Ovary (tissue), 3 donors: ENCODE data around the gene COBL.

Experiments used
- POLR2A ChIP-seq: fragments of 450-650 bp; IDR thresholded peaks from one replicate; pipeline ENCODE4 v1.6.1; 2017; ENCODE audit warnings: antibody characterized with exemption, mild to moderate bottlenecking, moderate library complexity
- TF ChIP-seq, protein P1 (sequence below), 3 donors: fragments of 450-650 bp in 2 of 3; fragments of 200-600 bp in 1 of 3; IDR thresholded peaks; one replicate each; pipeline versions ENCODE4 v1.5.1 to v1.8.0; 2016 to 2022; ENCODE audit warnings: antibody characterized with exemption in 3 of 3, mild to moderate bottlenecking in 1 of 3
- donor health status: DM: no; HTN: no; CAD: no.

DNA sequence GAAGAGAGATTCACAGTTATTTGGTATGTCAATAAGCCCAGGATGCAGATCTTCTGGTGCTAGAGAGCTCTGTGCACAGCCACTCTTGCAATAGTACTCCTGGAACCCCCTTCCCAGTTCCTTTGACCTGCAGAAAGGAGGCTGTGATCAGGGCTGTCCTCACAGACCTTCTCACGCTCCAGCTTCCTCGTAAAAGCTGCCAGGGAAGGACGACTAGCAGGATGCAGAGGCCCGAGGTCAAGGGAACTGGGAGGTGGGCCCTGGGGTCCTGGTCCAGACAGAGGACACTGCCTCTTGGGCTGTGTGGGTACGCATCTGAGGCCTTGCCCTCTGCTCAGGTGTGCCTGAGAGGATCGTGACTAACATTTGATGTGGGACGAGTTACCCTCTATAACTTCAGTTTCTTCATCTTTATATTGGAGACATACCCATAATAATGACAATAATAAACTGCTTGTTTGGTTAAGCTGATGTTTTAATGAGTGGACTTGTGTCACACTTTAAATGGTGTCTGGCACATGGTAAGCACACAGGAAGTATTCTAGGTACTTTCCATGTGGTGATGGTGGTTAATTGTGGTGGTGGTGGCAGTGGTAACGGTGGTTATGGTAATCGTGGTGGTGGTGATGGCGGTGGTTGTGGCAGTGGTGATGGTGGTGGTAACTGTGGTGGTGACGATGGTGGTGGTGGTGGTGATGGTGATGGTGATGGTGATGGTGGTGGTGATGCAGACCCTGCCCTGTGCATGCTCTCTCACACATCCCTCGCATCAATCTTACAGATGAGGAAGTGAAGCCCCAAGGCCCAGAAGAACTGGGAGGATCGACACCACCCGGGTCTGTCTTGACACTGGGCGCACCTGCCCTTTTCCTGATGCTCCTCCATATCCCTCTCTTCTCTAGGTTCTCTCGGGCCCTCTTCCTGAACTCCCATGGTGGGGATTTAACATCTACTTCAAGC is 298.8 kb downstream of the COBL start:
- TF ChIP-seq, protein P1, sequence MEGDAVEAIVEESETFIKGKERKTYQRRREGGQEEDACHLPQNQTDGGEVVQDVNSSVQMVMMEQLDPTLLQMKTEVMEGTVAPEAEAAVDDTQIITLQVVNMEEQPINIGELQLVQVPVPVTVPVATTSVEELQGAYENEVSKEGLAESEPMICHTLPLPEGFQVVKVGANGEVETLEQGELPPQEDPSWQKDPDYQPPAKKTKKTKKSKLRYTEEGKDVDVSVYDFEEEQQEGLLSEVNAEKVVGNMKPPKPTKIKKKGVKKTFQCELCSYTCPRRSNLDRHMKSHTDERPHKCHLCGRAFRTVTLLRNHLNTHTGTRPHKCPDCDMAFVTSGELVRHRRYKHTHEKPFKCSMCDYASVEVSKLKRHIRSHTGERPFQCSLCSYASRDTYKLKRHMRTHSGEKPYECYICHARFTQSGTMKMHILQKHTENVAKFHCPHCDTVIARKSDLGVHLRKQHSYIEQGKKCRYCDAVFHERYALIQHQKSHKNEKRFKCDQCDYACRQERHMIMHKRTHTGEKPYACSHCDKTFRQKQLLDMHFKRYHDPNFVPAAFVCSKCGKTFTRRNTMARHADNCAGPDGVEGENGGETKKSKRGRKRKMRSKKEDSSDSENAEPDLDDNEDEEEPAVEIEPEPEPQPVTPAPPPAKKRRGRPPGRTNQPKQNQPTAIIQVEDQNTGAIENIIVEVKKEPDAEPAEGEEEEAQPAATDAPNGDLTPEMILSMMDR (IDR thresholded peaks at IDR 0.05) = no peak
- no peak for TF ChIP-seq POLR2A
